Naive thymus-derived CD8-positive, alpha-beta T cell (primary cell): ENCODE measurements around the gene CADPS2. TPM values are rescaled to one million over a fixed set of nuclear protein-coding genes. Genes with fewer than 3 reads are reported as not detected.

ENCODE experiments used
- ATAC-seq, 2 donors: fragments of 150-1000 bp; cut with Tn5 transposase in 1 of 2; sonication (Bioruptor Pico), chemical (Tn5 transposase) in 1 of 2; 1 replicate in 1 of 2; 2 replicates in 1 of 2; pipeline ENCODE4 v1.10.0; 2021; ENCODE audit warnings: mild to moderate bottlenecking in 2 of 2, moderate library complexity in 2 of 2
- POLR2A ChIA-PET: fragments of 350-600 bp; sonication (Branson Sonifier 250); formaldehyde crosslinking; loops from one replicate; lab custom pipeline; 2021; ENCODE audit warnings: antibody characterized with exemption; lab: Charles Lee
- DNase-seq, 10 donors: peaks; one replicate each; pipeline versions ENCODE4 v3.0.0 to v3.0.0-alpha.2; 2020 to 2022
- H3K27ac Mint-ChIP-seq, 10 donors: one replicate each; pipeline ENCODE4 v1.8.0; 2020 to 2022; ENCODE audit warnings: mild to moderate bottlenecking in 10 of 10, mixed read lengths in 10 of 10, moderate library complexity in 4 of 10, inconsistent platforms in 1 of 10
- H3K27me3 Mint-ChIP-seq, 5 donors: one replicate each; pipeline ENCODE4 v1.8.0; 2021 to 2022; ENCODE audit warnings: mixed read lengths in 5 of 5
- H3K36me3 Mint-ChIP-seq, 3 donors: one replicate each; pipeline ENCODE4 v1.8.0; 2020 to 2022; ENCODE audit warnings: mixed read lengths in 3 of 3, mild to moderate bottlenecking in 2 of 3, inconsistent platforms in 1 of 3
- H3K4me1 Mint-ChIP-seq, 4 donors: one replicate each; pipeline ENCODE4 v1.8.0; 2021 to 2022; ENCODE audit warnings: mixed read lengths in 4 of 4
- H3K4me3 Mint-ChIP-seq, 10 donors: one replicate each; pipeline ENCODE4 v1.8.0; 2020 to 2022; ENCODE audit warnings: mild to moderate bottlenecking in 10 of 10, mixed read lengths in 10 of 10, moderate library complexity in 6 of 10, inconsistent platforms in 1 of 10
- H3K9me3 Mint-ChIP-seq, 9 donors: one replicate each; pipeline ENCODE4 v1.8.0; 2020 to 2022; ENCODE audit warnings: mixed read lengths in 9 of 9, mild to moderate bottlenecking in 3 of 9, inconsistent platforms in 1 of 9, moderate library complexity in 1 of 9
- polyA plus RNA-seq, 3 donors: library from polyadenylated mRNA; unstranded; fragments of 300-500 nt; fragmentation: Illumina TruSeq; gene quantifications; one replicate each; pipeline ENCODE4 v1.2.3, GENCODE V29; 2021
- total RNA-seq, 8 experiments: library from RNA in 2 of 8; stranded (reverse) in 2 of 8; gene quantifications; one replicate each; pipeline ENCODE4 v1.2.3 and lab custom pipeline; 2021 to 2026

CADPS2 gene
- total and polyA plus RNA-seq, 5 experiments from 2014 or later, result not detected

- POLR2A ChIA-PET, result no interaction called here
- Mint-ChIP-seq H3K4me1 (no peaks in the 10 kb centered on the region), H3K36me3 (no peaks in the 10 kb centered on the region), H3K27ac (no peak overlapping the region), H3K9me3 (peaks cover 0 to 10% (median 0%) of the 10 kb centered on the region in 9 donors), H3K27me3 (peaks cover 0 to 3% (median 0%) of the 10 kb centered on the region in 5 donors), H3K4me3 (no peak overlapping the region)
- ATAC-seq, result no peak
- DNase-seq, result no peak
Measured at GRCh38 chr7:122544463-122544862, 341.8 kb downstream of the CADPS2 start.

- no peak overlapping the region for H3K4me3 Mint-ChIP-seq
- POLR2A ChIA-PET, result no interaction called here
Measured at GRCh38 chr7:122543891-122544290, 342.4 kb downstream of the CADPS2 start.

GRCh38 chr7:122543166-122543565, 343.1 kb downstream of the CADPS2 start:
- H3K27ac Mint-ChIP-seq, result no peak overlapping the region
- POLR2A ChIA-PET, result no interaction called here
- no peak for ATAC-seq
- H3K4me3 Mint-ChIP-seq, result no peak overlapping the region
- no peak for DNase-seq
- no peaks in the 10 kb centered on the region for H3K4me1 Mint-ChIP-seq
- peaks cover 0 to 10% (median 0%) of the 10 kb centered on the region in 9 donors for H3K9me3 Mint-ChIP-seq
- H3K27me3 Mint-ChIP-seq, result peaks cover 0 to 3% (median 0%) of the 10 kb centered on the region in 5 donors
- no peaks in the 10 kb centered on the region for H3K36me3 Mint-ChIP-seq

More at GRCh38 chr7:122543891-122544290, 342.4 kb downstream of the CADPS2 start:
- Mint-ChIP-seq H3K27ac (no peak overlapping the region), H3K9me3 (peaks cover 0 to 10% (median 0%) of the 10 kb centered on the region in 9 donors), H3K4me1 (no peaks in the 10 kb centered on the region), H3K36me3 (no peaks in the 10 kb centered on the region), H3K27me3 (peaks cover 0 to 3% (median 0%) of the 10 kb centered on the region in 5 donors)
- no peak for ATAC-seq
- DNase-seq, result no peak

- no peaks in the 10 kb centered on the region for H3K36me3 Mint-ChIP-seq
- no peak overlapping the region for H3K27ac Mint-ChIP-seq
- no peak for DNase-seq
- H3K4me1 Mint-ChIP-seq, result no peaks in the 10 kb centered on the region
- no peak overlapping the region for H3K4me3 Mint-ChIP-seq
- H3K27me3 Mint-ChIP-seq, result no peaks in the 10 kb centered on the region
- ATAC-seq, result no peak
- peaks cover 0 to 9% (median 0%) of the 10 kb centered on the region in 9 donors for H3K9me3 Mint-ChIP-seq
- POLR2A ChIA-PET, result no interaction called here
Measured at GRCh38 chr7:122535086-122535485, 351.2 kb downstream of the CADPS2 start.

GRCh38 chr7:122532406-122533269, 353.6 kb downstream of the CADPS2 start:
- no peak for ATAC-seq
- Mint-ChIP-seq H3K4me1 (no peaks in the 10 kb centered on the region), H3K4me3 (no peak overlapping the region), H3K9me3 (peaks cover 0 to 9% (median 0%) of the 10 kb centered on the region in 9 donors), H3K36me3 (no peaks in the 10 kb centered on the region), H3K27ac (no peak overlapping the region), H3K27me3 (no peaks in the 10 kb centered on the region)
- POLR2A ChIA-PET, result no interaction called here
- no peak for DNase-seq

GRCh38 chr7:122528879-122529481, 357.3 kb downstream of the CADPS2 start:
- Mint-ChIP-seq H3K9me3 (peaks cover 0 to 3% (median 0%) of the 10 kb centered on the region in 9 donors), H3K27me3 (peaks cover 0 to 4% (median 0%) of the 10 kb centered on the region in 5 donors), H3K36me3 (no peaks in the 10 kb centered on the region), H3K27ac (no peak overlapping the region), H3K4me1 (no peaks in the 10 kb centered on the region), H3K4me3 (no peak overlapping the region)
- DNase-seq, result no peak
- no peak for ATAC-seq
- POLR2A ChIA-PET, result no interaction called here

- no peak for DNase-seq
- POLR2A ChIA-PET, result no interaction called here
- ATAC-seq, result no peak
- no peaks in the 10 kb centered on the region for H3K36me3 Mint-ChIP-seq
- H3K4me3 Mint-ChIP-seq, result no peak overlapping the region
- no peaks in the 10 kb centered on the region for H3K4me1 Mint-ChIP-seq
- H3K27me3 Mint-ChIP-seq, result peaks cover 0 to 4% (median 0%) of the 10 kb centered on the region in 5 donors
- no peak overlapping the region for H3K27ac Mint-ChIP-seq
- peaks cover 0 to 10% (median 0%) of the 10 kb centered on the region in 9 donors for H3K9me3 Mint-ChIP-seq
Measured at GRCh38 chr7:122525355-122525754, 360.9 kb downstream of the CADPS2 start.

GRCh38 chr7:122521767-122522166, 364.5 kb downstream of the CADPS2 start:
- Mint-ChIP-seq H3K27ac (no peak overlapping the region), H3K4me1 (no peaks in the 10 kb centered on the region), H3K4me3 (no peak overlapping the region), H3K36me3 (no peaks in the 10 kb centered on the region), H3K27me3 (peaks cover 0 to 4% (median 0%) of the 10 kb centered on the region in 5 donors), H3K9me3 (peaks cover 0 to 10% (median 0%) of the 10 kb centered on the region in 9 donors)
- POLR2A ChIA-PET, result no interaction called here
- DNase-seq, result no peak
- no peak for ATAC-seq

GRCh38 chr7:122520971-122521555, 365.2 kb downstream of the CADPS2 start:
- H3K9me3 Mint-ChIP-seq, result peaks cover 0 to 10% (median 0%) of the 10 kb centered on the region in 9 donors
- no peak overlapping the region for H3K27ac Mint-ChIP-seq
- no peaks in the 10 kb centered on the region for H3K27me3 Mint-ChIP-seq
- DNase-seq (no peak), ATAC-seq (no peak)
- POLR2A ChIA-PET, result no interaction called here
- H3K4me1 Mint-ChIP-seq, result no peaks in the 10 kb centered on the region
- no peak overlapping the region for H3K4me3 Mint-ChIP-seq
- no peaks in the 10 kb centered on the region for H3K36me3 Mint-ChIP-seq

GRCh38 chr7:122518488-122518887, 367.8 kb downstream of the CADPS2 start:
- DNase-seq, result no peak
- Mint-ChIP-seq H3K36me3 (no peaks in the 10 kb centered on the region), H3K9me3 (peaks cover 0 to 10% (median 0%) of the 10 kb centered on the region in 9 donors), H3K4me1 (no peaks in the 10 kb centered on the region), H3K27ac (no peak overlapping the region), H3K4me3 (no peak overlapping the region), H3K27me3 (no peaks in the 10 kb centered on the region)
- no peak for ATAC-seq
- POLR2A ChIA-PET, result no interaction called here

- no peak for DNase-seq
- H3K4me3 Mint-ChIP-seq, result no peak overlapping the region
- no peak overlapping the region for H3K27ac Mint-ChIP-seq
- no peaks in the 10 kb centered on the region for H3K36me3 Mint-ChIP-seq
- peaks cover 0 to 10% (median 0%) of the 10 kb centered on the region in 9 donors for H3K9me3 Mint-ChIP-seq
- H3K27me3 Mint-ChIP-seq, result no peaks in the 10 kb centered on the region
- POLR2A ChIA-PET, result no interaction called here
- H3K4me1 Mint-ChIP-seq, result no peaks in the 10 kb centered on the region
- no peak for ATAC-seq
Measured at GRCh38 chr7:122517576-122517975, 368.7 kb downstream of the CADPS2 start.

GRCh38 chr7:122515404-122515803, 370.9 kb downstream of the CADPS2 start:
- POLR2A ChIA-PET, result no interaction called here
- no peak overlapping the region for H3K4me3 Mint-ChIP-seq
- ATAC-seq, result no peak

GRCh38 chr7:122511268-122511667, 375.0 kb downstream of the CADPS2 start:
- H3K9me3 Mint-ChIP-seq, result peaks cover 0 to 3% (median 0%) of the 10 kb centered on the region in 9 donors
- H3K4me3 Mint-ChIP-seq, result no peak overlapping the region
- H3K27ac Mint-ChIP-seq, result no peak overlapping the region
- POLR2A ChIA-PET, result no interaction called here
- no peak for ATAC-seq
- no peak for DNase-seq
- H3K36me3 Mint-ChIP-seq, result no peaks in the 10 kb centered on the region
- no peaks in the 10 kb centered on the region for H3K4me1 Mint-ChIP-seq
- H3K27me3 Mint-ChIP-seq, result no peaks in the 10 kb centered on the region

More at GRCh38 chr7:122515404-122515803, 370.9 kb downstream of the CADPS2 start:
- Mint-ChIP-seq H3K27ac (no peak overlapping the region), H3K27me3 (no peaks in the 10 kb centered on the region), H3K36me3 (no peaks in the 10 kb centered on the region), H3K9me3 (peaks cover 0 to 3% (median 0%) of the 10 kb centered on the region in 9 donors), H3K4me1 (no peaks in the 10 kb centered on the region)
- no peak for DNase-seq
